ENCODE results near the gene PLRG1. TPM values are rescaled to one million over a fixed set of nuclear protein-coding genes. Genes with fewer than 3 reads are reported as not detected.

The PLRG1 gene
- total RNA-seq (2022; extraction: Qiagen RNA extraction) = 48.8 to 59.9 TPM (median 55.0 TPM) in 5 replicates

DNA sequence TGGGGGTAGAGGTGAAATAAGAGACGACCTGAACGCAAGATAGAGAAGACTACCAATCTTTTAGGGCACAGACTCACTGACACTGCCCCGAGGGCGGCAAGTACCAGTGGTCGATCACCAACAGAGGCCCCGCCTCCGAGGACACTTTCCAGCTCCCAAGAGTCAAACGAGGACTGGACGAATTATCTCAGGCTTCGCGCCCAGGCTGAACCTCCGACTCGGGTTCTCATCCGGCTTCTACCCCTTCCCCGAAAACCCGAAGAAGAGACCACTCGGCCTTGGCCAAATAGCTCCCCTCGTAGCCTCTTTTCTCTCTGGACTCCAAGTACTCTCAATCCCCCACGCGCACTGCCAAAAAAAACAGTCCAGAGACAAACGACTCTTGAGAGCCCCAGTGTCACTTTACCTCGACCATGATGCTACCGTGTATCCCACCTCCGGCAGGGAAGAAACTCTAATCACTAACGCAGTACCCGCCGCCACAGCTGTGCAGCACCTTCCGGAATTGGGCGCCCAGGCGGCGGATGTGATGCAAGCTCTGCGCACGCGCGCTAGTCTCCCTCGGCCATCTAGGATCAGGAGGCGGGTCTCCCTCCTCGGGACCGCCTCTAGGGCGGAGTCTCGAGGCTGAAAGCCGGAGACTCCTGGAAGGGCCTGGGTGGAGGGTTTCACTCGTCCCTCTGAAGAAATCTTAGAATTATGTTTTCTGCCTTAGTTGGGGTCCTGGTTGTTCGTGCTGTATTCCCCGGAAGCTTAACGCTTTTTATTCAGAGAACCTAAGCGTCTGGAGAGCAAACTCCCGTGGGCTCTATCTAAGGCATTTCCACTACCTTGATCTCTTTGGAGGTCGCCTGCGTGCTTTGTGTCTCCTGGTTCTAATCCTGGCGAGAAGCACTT, at the start of gene PLRG1:
PLRG1 (minus strand) TSS at position 507 of the 897 bp plus-strand sequence; CDS start at position 415, 92 bp downstream.

DNA sequence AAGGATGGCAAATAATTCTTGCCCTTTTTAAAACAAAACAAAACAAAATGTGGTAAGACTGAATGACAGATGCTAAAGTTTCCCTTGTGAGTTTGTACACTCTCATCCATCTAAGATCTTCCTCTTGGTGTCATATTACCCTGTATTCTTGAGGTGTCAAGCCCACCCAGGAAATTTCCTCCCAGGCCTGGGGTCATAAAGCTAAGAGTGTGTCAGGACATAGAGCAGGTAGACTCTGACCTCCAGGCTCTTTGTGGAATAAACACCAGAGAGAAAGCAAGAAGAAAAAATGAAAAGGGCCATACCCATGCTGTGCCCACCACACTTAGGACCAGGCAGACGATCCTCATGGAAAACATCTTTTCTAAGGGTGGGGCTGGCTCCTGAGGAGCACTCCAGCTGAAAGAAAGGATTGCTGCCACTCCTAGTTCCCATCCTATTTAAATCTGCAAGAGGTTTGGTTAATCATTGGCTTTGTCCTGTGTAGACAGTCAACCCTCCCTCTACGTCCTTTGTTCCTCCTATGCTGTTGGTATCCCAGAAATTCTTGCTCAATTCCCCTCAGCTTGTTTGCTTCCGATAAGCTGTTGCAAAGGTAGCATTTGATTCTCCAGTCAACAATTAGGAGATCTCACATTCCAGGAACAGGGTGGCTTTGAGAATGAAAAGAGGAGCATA, 40.3 kb upstream of the PLRG1 start, which contains the start of gene FGA:
FGA (minus strand) TSS at position 414 of the 678 bp plus-strand sequence; CDS start at position 359, 55 bp downstream.

DNA sequence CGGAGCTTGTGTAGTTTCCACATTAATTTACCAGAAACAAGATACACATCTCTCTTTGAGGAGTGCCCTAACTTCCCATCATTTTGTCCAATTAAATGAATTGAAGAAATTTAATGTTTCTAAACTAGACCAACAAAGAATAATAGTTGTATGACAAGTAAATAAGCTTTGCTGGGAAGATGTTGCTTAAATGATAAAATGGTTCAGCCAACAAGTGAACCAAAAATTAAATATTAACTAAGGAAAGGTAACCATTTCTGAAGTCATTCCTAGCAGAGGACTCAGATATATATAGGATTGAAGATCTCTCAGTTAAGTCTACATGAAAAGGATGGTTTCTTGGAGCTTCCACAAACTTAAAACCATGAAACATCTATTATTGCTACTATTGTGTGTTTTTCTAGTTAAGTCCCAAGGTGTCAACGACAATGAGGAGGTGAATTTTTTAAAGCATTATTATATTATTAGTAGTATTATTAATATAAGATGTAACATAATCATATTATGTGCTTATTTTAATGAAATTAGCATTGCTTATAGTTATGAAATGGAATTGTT, 12.6 kb upstream of the PLRG1 start, which contains the start of gene FGB:
FGB (plus strand) TSS at position 315 of the 558 bp plus-strand sequence; CDS start at position 323, 8 bp downstream.

DNA sequence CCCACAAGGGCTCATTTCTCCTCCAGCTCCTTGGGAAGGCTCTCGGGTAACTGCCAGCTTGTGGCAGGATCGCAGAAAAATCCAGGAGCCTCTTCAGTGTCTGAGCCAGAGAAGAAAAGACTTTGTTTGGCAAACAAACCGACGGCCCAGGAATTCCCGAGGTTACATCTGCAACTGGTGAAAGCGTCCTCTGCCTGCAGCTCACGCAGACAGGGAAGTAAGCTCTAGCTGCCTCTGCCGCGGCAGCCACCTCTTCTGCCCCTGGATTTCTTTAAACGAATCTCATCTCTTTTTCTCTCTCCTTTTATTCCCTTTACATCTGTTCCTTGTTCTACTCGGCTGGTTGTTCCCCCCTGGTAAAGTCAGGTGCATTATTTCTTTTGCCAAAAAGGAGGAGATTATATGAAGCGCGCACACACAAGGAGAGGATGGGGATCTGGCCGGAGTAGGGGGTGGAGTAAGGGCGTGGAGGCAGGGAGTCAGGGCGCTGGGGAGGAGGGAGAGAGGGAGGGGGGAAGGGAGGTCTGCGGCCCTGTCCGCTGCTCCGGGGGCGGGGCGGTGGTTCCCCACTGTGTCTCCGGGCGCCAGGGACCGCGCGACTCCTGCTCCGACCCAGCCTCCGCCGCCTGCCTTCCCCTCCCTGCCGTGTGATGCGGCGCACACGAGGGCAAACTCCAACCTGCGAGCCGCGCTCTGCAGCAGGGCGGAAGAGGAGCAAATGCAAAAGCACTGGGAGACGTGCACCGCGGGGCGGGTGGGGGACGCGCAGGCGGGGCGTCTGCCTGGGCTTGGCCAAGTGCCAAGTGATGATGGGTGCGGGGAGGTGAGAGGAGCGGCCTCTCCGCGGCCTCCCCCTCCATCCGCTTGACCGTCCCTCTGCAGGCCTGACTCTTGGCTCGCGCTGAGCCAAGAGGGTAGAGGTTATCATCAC, 58.6 kb downstream of the PLRG1 start, which contains the start of gene DCHS2:
DCHS2 (minus strand) TSS at position 459 of the 931 bp plus-strand sequence; CDS start at position 15, 444 bp downstream.

Other genes with a start within 250 kb of the PLRG1 start
- 0.01 TPM in 1 of 5 replicates, not detected in the others for gene DCHS2, start 58.6 kb downstream of the PLRG1 start, total RNA-seq (2022; extraction: Qiagen RNA extraction)
- 17.5 to 27.3 TPM (median 22.1 TPM) in 5 replicates for gene FGB, start 12.6 kb upstream of the PLRG1 start, total RNA-seq (2022; extraction: Qiagen RNA extraction)
- 20.0 to 25.7 TPM (median 20.2 TPM) in 5 replicates for gene FGA, start 40.3 kb upstream of the PLRG1 start, total RNA-seq (2022; extraction: Qiagen RNA extraction)
- 5.0 to 8.7 TPM (median 5.7 TPM) in 5 replicates for gene FGG, start 62.3 kb upstream of the PLRG1 start, total RNA-seq (2022; extraction: Qiagen RNA extraction)
- 0.07 to 0.11 TPM (median 0.08 TPM) in 3 of 5 replicates, not detected in the others for gene LRAT, start 193.6 kb upstream of the PLRG1 start, total RNA-seq (2022; extraction: Qiagen RNA extraction)
- gene RBM46, start 230.9 kb upstream of the PLRG1 start, total RNA-seq (2022; extraction: Qiagen RNA extraction) = not detected in 5 replicates